ENCODE data around the gene SLC37A2. TPM values are rescaled to one million over a fixed set of nuclear protein-coding genes. Genes with fewer than 3 reads are reported as not detected.
"Not testable (repeated sequence)": the region's sequence is repeated elsewhere in the genome, so short reads cannot be mapped to it uniquely, and the experiment has no call there.

Gene SLC37A2
- total RNA-seq, 1 donor from 2014 or later: 3.3 TPM

DNA sequence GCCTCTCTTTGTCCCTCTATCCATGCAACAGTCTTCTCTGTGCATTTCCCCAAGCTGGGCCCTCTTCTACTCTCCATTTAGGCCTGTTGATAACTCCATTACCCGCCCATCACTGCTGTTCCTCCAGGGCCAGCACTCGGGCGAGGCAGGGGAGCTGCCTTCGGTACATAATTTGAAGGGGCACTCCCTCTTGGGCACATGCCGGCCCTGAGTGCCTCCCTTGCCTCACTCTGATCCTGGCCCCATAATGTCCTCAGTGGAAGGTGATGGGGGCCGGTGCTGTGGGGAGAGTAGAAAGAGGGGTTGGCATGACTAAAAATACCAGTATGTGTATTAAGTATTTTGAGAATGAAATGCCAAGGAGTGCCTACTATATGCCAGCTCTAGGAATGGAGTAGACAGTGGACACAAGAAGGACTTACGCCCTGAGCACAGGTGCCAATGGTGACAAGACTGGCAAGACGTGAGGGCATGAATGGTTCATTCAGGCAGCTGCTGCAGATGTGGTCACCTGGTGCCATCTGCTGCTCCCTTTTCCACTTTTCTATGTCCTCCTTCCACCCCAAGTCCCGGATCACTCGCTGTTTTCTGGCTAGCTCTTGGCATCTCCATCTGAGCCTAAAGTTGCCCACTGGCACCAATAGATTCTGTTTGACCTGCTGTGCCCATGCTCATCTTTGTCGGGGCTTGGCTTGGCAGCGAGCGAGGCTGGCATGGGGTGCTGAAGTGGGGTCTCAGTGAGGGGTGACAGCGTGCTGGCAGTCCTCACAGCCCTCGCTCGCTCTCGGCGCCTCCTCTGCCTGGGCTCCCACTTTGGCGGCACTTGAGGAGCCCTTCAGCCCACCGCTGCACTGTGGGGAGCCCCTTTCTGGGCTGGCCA lies 25.7 kb downstream of the SLC37A2 start:
- DNase-seq (ENCODE audit: low spot score): no peak
- H3K27ac ChIP-seq: no peak overlapping the region
- H3K27ac Mint-ChIP-seq: peak overlapping the region; percentile 14
- H3K4me3 Mint-ChIP-seq: no peak overlapping the region
- H3K79me2 ChIP-seq (ENCODE audit: low read depth): no peaks in the 10 kb centered on the region
- peaks cover 7% of the 10 kb centered on the region for H3K27me3 Mint-ChIP-seq (ENCODE audit: insufficient read depth, low read depth)
- H4K20me1 ChIP-seq (ENCODE audit: low read depth): no peaks in the 10 kb centered on the region
- peaks cover 5% of the 10 kb centered on the region for H3K36me3 Mint-ChIP-seq
- peaks cover 19% of the 10 kb centered on the region for H3K4me1 ChIP-seq
- no peaks in the 10 kb centered on the region for H3K9me3 ChIP-seq (ENCODE audit: low read depth)
- no peaks in the 10 kb centered on the region for H3K27me3 ChIP-seq
- no peak for TF ChIP-seq EZH2phosphoT487 (IDR thresholded peaks at IDR 0.05)
- TF ChIP-seq, protein P1, sequence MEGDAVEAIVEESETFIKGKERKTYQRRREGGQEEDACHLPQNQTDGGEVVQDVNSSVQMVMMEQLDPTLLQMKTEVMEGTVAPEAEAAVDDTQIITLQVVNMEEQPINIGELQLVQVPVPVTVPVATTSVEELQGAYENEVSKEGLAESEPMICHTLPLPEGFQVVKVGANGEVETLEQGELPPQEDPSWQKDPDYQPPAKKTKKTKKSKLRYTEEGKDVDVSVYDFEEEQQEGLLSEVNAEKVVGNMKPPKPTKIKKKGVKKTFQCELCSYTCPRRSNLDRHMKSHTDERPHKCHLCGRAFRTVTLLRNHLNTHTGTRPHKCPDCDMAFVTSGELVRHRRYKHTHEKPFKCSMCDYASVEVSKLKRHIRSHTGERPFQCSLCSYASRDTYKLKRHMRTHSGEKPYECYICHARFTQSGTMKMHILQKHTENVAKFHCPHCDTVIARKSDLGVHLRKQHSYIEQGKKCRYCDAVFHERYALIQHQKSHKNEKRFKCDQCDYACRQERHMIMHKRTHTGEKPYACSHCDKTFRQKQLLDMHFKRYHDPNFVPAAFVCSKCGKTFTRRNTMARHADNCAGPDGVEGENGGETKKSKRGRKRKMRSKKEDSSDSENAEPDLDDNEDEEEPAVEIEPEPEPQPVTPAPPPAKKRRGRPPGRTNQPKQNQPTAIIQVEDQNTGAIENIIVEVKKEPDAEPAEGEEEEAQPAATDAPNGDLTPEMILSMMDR (IDR thresholded peaks at IDR 0.05): no peak
- no peak for TF ChIP-seq EZH2 (IDR thresholded peaks at IDR 0.05)
- H3K4me1 Mint-ChIP-seq: peaks cover 32% of the 10 kb centered on the region
- H3K4me2 ChIP-seq: no peak overlapping the region
- H3K9me3 Mint-ChIP-seq: no peaks in the 10 kb centered on the region
- H3K36me3 ChIP-seq: no peaks in the 10 kb centered on the region
- H3F3A ChIP-seq (ENCODE audit: low read depth): peaks cover 22% of the 10 kb centered on the region
- H3K9ac ChIP-seq: no peak overlapping the region
- H2AFZ ChIP-seq (replicated peaks): no peak overlapping the region
- no peak overlapping the region for H3K4me3 ChIP-seq

DNA sequence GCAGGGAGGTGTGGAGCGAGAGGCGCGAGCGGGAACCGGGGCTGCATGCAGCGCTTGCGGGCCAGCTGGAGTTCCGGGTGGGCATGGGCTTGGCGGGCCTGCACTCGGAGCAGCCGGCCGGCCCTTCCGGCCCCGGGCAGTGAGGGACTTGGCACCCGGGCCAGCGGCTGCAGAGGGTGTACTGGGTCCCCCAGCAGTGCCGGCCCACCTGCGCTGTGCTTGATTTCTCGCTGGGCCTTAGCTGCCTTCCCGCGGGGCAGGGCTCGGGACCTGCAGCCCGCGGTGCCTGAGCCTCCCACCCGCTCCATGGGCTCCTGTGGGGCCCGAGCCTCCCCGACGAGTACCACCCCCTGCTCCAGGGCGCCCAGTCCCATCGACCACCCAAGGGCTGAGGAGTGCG lies 26.4 kb downstream of the SLC37A2 start:
- not testable (repeated sequence) for H3K4me3 ChIP-seq; H3K36me3 Mint-ChIP-seq; H3K9me3 ChIP-seq (ENCODE audit: low read depth); H3K4me3 Mint-ChIP-seq; H3K36me3 ChIP-seq; H3K27ac Mint-ChIP-seq; DNase-seq (ENCODE audit: low spot score); H4K20me1 ChIP-seq (ENCODE audit: low read depth); H3K27ac ChIP-seq; H3K27me3 Mint-ChIP-seq (ENCODE audit: insufficient read depth, low read depth); H3K4me2 ChIP-seq; H3K9ac ChIP-seq; H3K9me3 Mint-ChIP-seq; H2AFZ ChIP-seq (replicated peaks); H3K27me3 ChIP-seq; H3K79me2 ChIP-seq (ENCODE audit: low read depth)
- Histone ChIP-seq H3K4me1 (peaks cover 19% of the 10 kb centered on the region), H3F3A (ENCODE audit: low read depth) (peaks cover 22% of the 10 kb centered on the region)
- H3K4me1 Mint-ChIP-seq: peaks cover 33% of the 10 kb centered on the region

DNA sequence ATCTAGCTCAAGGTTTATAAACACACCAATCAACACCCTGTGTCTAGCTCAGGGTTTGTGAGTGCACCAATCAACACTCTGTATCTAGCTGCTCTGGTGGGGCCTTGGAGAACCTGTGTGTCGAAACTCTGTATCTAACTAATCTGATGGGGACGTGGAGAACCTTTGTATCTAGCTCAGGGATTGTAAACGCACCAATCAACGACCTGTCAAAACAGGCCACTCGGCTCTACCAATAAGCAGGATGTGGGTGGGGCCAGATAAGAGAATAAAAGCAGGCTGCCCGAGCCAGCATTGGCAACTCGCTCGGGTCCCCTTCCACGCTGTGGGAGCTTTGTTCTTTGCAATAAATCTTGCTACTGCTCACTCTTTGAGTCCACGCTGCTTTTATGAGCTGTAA lies 27.0 kb downstream of the SLC37A2 start:
- DNase-seq (ENCODE audit: low spot score); H3K9me3 ChIP-seq (ENCODE audit: low read depth); H3K4me2 ChIP-seq; H3K4me3 ChIP-seq; H3K27me3 ChIP-seq; H3K9me3 Mint-ChIP-seq; H3K36me3 ChIP-seq; H3K27ac ChIP-seq; H3K36me3 Mint-ChIP-seq; H3K27me3 Mint-ChIP-seq (ENCODE audit: insufficient read depth, low read depth); H3K4me3 Mint-ChIP-seq; H3K79me2 ChIP-seq (ENCODE audit: low read depth); H3K9ac ChIP-seq; H2AFZ ChIP-seq (replicated peaks); H4K20me1 ChIP-seq (ENCODE audit: low read depth): not testable (repeated sequence)
- H3K27ac Mint-ChIP-seq: peak overlapping the region; percentile 76
- peaks cover 19% of the 10 kb centered on the region for H3K4me1 ChIP-seq
- H3K4me1 Mint-ChIP-seq: peaks cover 33% of the 10 kb centered on the region
- H3F3A ChIP-seq (ENCODE audit: low read depth): peaks cover 22% of the 10 kb centered on the region

DNA sequence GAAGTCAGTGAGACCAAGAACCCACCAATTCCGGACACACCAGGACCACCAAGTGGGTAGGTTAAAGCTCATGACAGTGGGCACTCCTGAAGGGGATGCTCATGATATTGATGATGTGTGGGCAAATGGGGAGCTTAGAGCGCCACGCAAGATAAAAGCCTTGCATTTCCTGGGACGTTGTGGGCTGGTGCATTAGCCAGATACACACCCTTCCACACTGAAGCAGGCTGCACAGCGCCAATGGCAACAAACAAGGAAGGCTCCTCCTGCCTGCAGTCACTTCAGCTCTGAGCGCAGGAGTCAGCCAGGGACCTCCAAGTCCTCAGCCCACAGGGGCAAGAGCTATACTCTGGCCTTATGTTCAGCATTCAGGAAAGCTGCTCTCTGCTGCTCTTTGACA lies 27.7 kb downstream of the SLC37A2 start:
- peaks cover 33% of the 10 kb centered on the region for H3K4me1 Mint-ChIP-seq
- Histone ChIP-seq H3K4me2 (no peak overlapping the region), H2AFZ (replicated peaks) (no peak overlapping the region), H3K79me2 (ENCODE audit: low read depth) (no peaks in the 10 kb centered on the region), H3K27ac (no peak overlapping the region), H3K4me1 (peaks cover 21% of the 10 kb centered on the region), H3K9me3 (ENCODE audit: low read depth) (no peaks in the 10 kb centered on the region), H3K4me3 (no peak overlapping the region), H3F3A (ENCODE audit: low read depth) (peaks cover 22% of the 10 kb centered on the region), H3K27me3 (no peaks in the 10 kb centered on the region), H3K9ac (no peak overlapping the region), H4K20me1 (ENCODE audit: low read depth) (no peaks in the 10 kb centered on the region), H3K36me3 (peaks cover 3% of the 10 kb centered on the region)
- H3K36me3 Mint-ChIP-seq: peaks cover 8% of the 10 kb centered on the region
- H3K27me3 Mint-ChIP-seq (ENCODE audit: insufficient read depth, low read depth): peaks cover 7% of the 10 kb centered on the region
- no peak for DNase-seq (ENCODE audit: low spot score)
- H3K4me3 Mint-ChIP-seq: no peak overlapping the region
- TF ChIP-seq, protein P1 (IDR thresholded peaks at IDR 0.05): no peak
- TF ChIP-seq EZH2 (IDR thresholded peaks at IDR 0.05): no peak
- TF ChIP-seq EZH2phosphoT487 (IDR thresholded peaks at IDR 0.05): no peak
- no peak overlapping the region for H3K27ac Mint-ChIP-seq
- no peaks in the 10 kb centered on the region for H3K9me3 Mint-ChIP-seq
